Esophagus squamous epithelium (tissue), 5 donors: ENCODE data around the gene ABLIM2. TPM values are rescaled to one million over a fixed set of nuclear protein-coding genes. Genes with fewer than 3 reads are reported as not detected.
A peak's percentile ranks its signal among the peaks of the same experiment; 100 is the strongest.

Experiments used
- DNase-seq: peaks from one replicate; lab custom pipeline; 2025; lab: John Stamatoyannopoulos, UW
- H3K27ac ChIP-seq, 4 donors: fragments of 200-600 bp; sonication (generic); one replicate each; pipeline ENCODE4 v1.5.1; 2016 to 2019; ENCODE audit warnings: mild to moderate bottlenecking in 1 of 4
- H3K27me3 ChIP-seq, 4 donors: fragments of 200-600 bp; sonication (generic); 1 replicate in 3 of 4; 2 replicates in 1 of 4; pipeline versions ENCODE4 v1.5.1 to v1.6.0; 2017 to 2021; ENCODE audit warnings: antibody characterized with exemption in 1 of 4
- H3K36me3 ChIP-seq, 3 donors: fragments of 200-600 bp; sonication (generic); one replicate each; pipeline ENCODE4 v1.5.1; 2016 to 2019
- H3K4me1 ChIP-seq, 3 donors: fragments of 200-600 bp; sonication (generic); one replicate each; pipeline ENCODE4 v1.5.1; 2017 to 2019
- H3K4me3 ChIP-seq, 4 donors: fragments of 200-600 bp; sonication (generic); 1 replicate in 3 of 4; 2 replicates in 1 of 4; pipeline ENCODE4 v1.5.1; 2016 to 2019; ENCODE audit warnings: mild to moderate bottlenecking in 2 of 4, moderate library complexity in 1 of 4
- H3K9me3 ChIP-seq, 3 donors: fragments of 200-600 bp; sonication (generic); one replicate each; pipeline ENCODE4 v1.5.1; 2016 to 2019
- CTCF ChIP-seq, 6 experiments: fragments of 450-650 bp in 4 of 6; fragments of 200-600 bp in 2 of 6; sonication (generic) in 2 of 6; IDR thresholded peaks; one replicate each; pipeline ENCODE4 v1.5.1; 2016 to 2019; ENCODE audit warnings: antibody characterized with exemption in 6 of 6, mild to moderate bottlenecking in 4 of 6, moderate library complexity in 4 of 6
- POLR2A ChIP-seq, 4 donors: fragments of 450-650 bp; IDR thresholded peaks; one replicate each; pipeline ENCODE4 v1.6.1; 2017; ENCODE audit warnings: antibody characterized with exemption in 4 of 4, mild to moderate bottlenecking in 4 of 4, moderate library complexity in 3 of 4
- WGBS, 2 donors: methylation state at CpG; one replicate each; pipeline ENCODE4 v1.1.5; 2018; 5-methylcytosine and 5-hydroxymethylcytosine counted together
- intact Hi-C: fragments of 100-400 bp; cut with DNase I; formaldehyde crosslinking; loops from one replicate; pipeline ENCODE4 v1.15.0; 2022
- total RNA-seq, 4 donors: library from RNA; depleted of rRNA; stranded (reverse); fragments of >200 nt; gene quantifications; one replicate each; pipeline ENCODE4 v1.1.0, GENCODE V29; 2016
- donor health status: DM: yes; HTN: yes; CAD: no.

ABLIM2 gene
- total RNA-seq, 4 donors from 2014 or later, result 13.5 to 26.7 (median 15.7) TPM

GRCh38 chr4:8050555-8051206, 107.9 kb downstream of the ABLIM2 start:
- WGBS, 2 donors, result no CpG with 5 or more reads among the region's 28 CpGs
- Histone ChIP-seq H3K4me1 (peaks cover 0 to 25% (median 11%) of the 10 kb centered on the region in 3 donors), H3K4me3 (peak overlapping the region in 1 of 4 donors; percentile 21), H3K27me3 (no peaks in the 10 kb centered on the region), H3K27ac (peak overlapping the region in 3 of 4 donors; percentile 9 to 63 (median 54)), H3K36me3 (peaks cover 0 to 20% (median 0%) of the 10 kb centered on the region in 3 donors), H3K9me3 (peaks cover 0 to 12% (median 0%) of the 10 kb centered on the region in 3 donors)
- TF ChIP-seq POLR2A (IDR thresholded peaks at IDR 0.05) (no peak), CTCF (IDR thresholded peaks at IDR 0.05) (no peak)
- intact Hi-C loops, result no loop called here
- no peak for DNase-seq

- DNase-seq, result no peak
- no peak overlapping the region for H3K4me3 ChIP-seq
- peaks cover 0 to 20% (median 0%) of the 10 kb centered on the region in 3 donors for H3K36me3 ChIP-seq
- intact Hi-C loops, result no loop called here
- WGBS, 2 donors, result 69 to 76% methylated on average over 2 of the region's 4 CpGs
- H3K9me3 ChIP-seq, result peaks cover 0 to 9% (median 0%) of the 10 kb centered on the region in 3 donors
- no peak for TF ChIP-seq POLR2A (IDR thresholded peaks at IDR 0.05)
- no peak overlapping the region for H3K27ac ChIP-seq
- H3K27me3 ChIP-seq, result no peaks in the 10 kb centered on the region
- peaks cover 0 to 25% (median 11%) of the 10 kb centered on the region in 3 donors for H3K4me1 ChIP-seq
Observed at GRCh38 chr4:8050180-8050554, 108.4 kb downstream of the ABLIM2 start.

GRCh38 chr4:8048856-8049676, 109.5 kb downstream of the ABLIM2 start:
- no peak for DNase-seq
- peaks cover 0 to 25% (median 11%) of the 10 kb centered on the region in 3 donors for H3K4me1 ChIP-seq
- H3K4me3 ChIP-seq, result no peak overlapping the region
- no peak overlapping the region for H3K27ac ChIP-seq
- intact Hi-C loops, result no loop called here
- WGBS, 2 donors, result 40 to 93% methylated on average over 4 to 6 of the region's 18 CpGs
- TF ChIP-seq CTCF (IDR thresholded peaks at IDR 0.05) (no peak), POLR2A (IDR thresholded peaks at IDR 0.05) (no peak)
- no peaks in the 10 kb centered on the region for H3K27me3 ChIP-seq
- no peaks in the 10 kb centered on the region for H3K9me3 ChIP-seq
- peaks cover 0 to 15% (median 0%) of the 10 kb centered on the region in 3 donors for H3K36me3 ChIP-seq

- DNase-seq, result no peak
- H3K4me1 ChIP-seq, result peaks cover 0 to 25% (median 11%) of the 10 kb centered on the region in 3 donors
- peaks cover 0 to 13% (median 0%) of the 10 kb centered on the region in 3 donors for H3K36me3 ChIP-seq
- no peak overlapping the region for H3K27ac ChIP-seq
- no peak overlapping the region for H3K4me3 ChIP-seq
- no peaks in the 10 kb centered on the region for H3K27me3 ChIP-seq
- intact Hi-C loops, result no loop called here
- no peaks in the 10 kb centered on the region for H3K9me3 ChIP-seq
- WGBS, 2 donors, result 86 to 95% methylated on average over 7 to 11 of the region's 21 CpGs
- TF ChIP-seq POLR2A (IDR thresholded peaks at IDR 0.05), result no peak
- TF ChIP-seq CTCF (IDR thresholded peaks at IDR 0.05), result no peak
Observed at GRCh38 chr4:8047837-8048678, 110.6 kb downstream of the ABLIM2 start.

- TF ChIP-seq POLR2A (IDR thresholded peaks at IDR 0.05), result no peak
- no peak for DNase-seq
- no peak overlapping the region for H3K4me3 ChIP-seq
- intact Hi-C loops, result no loop called here
- H3K4me1 ChIP-seq, result peaks cover 0 to 25% (median 11%) of the 10 kb centered on the region in 3 donors
- no peaks in the 10 kb centered on the region for H3K27me3 ChIP-seq
- no peak overlapping the region for H3K27ac ChIP-seq
- WGBS, 2 donors, result 81 to 85% methylated on average over 8 to 11 of the region's 20 CpGs
- no peaks in the 10 kb centered on the region for H3K9me3 ChIP-seq
- H3K36me3 ChIP-seq, result peaks cover 0 to 9% (median 0%) of the 10 kb centered on the region in 3 donors
Observed at GRCh38 chr4:8046925-8047541, 111.6 kb downstream of the ABLIM2 start.
